ENCODE data around the gene CTDNEP1. TPM values are rescaled to one million over a fixed set of nuclear protein-coding genes. Genes with fewer than 3 reads are reported as not detected.

CTDNEP1 gene
- total RNA-seq, 4 donors from 2014 or later: 71.5 to 150 (median 111) TPM

DNA sequence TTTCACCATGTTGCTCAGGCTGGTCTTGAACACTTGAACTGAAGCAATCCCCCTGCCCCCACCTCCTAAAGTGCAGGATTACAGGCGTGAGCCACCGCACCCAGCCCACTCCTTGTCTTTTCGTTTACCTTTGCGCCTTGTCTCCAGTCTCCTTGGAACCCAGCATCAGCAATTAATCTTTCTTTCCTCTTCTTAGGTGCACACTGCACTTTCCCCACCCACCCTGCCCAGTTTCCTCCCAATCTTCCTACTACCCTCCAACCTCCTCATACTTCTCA is 12.2 kb upstream of the CTDNEP1 start:
- no peak for ATAC-seq
- TF ChIP-seq, protein P1, sequence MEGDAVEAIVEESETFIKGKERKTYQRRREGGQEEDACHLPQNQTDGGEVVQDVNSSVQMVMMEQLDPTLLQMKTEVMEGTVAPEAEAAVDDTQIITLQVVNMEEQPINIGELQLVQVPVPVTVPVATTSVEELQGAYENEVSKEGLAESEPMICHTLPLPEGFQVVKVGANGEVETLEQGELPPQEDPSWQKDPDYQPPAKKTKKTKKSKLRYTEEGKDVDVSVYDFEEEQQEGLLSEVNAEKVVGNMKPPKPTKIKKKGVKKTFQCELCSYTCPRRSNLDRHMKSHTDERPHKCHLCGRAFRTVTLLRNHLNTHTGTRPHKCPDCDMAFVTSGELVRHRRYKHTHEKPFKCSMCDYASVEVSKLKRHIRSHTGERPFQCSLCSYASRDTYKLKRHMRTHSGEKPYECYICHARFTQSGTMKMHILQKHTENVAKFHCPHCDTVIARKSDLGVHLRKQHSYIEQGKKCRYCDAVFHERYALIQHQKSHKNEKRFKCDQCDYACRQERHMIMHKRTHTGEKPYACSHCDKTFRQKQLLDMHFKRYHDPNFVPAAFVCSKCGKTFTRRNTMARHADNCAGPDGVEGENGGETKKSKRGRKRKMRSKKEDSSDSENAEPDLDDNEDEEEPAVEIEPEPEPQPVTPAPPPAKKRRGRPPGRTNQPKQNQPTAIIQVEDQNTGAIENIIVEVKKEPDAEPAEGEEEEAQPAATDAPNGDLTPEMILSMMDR (IDR thresholded peaks at IDR 0.05 in 4 of 5, conservative IDR thresholded peaks at IDR 0.05 in 1 of 5): no peak
- TF ChIP-seq POLR2A (IDR thresholded peaks at IDR 0.05): no peak
- Histone ChIP-seq H3K27me3 (peaks cover 41 to 54% (median 43%) of the 10 kb centered on the region in 3 donors), H3K4me1 (peaks cover 5 to 9% of the 10 kb centered on the region in 2 donors), H3K36me3 (peaks cover 0 to 14% of the 10 kb centered on the region in 2 donors), H3K9me3 (no peaks in the 10 kb centered on the region), H3K4me3 (no peak overlapping the region), H3K27ac (no peak overlapping the region)
- DNase-seq: no peak
- in situ Hi-C loops (cut with MboI; ENCODE audit: low sequenced_read_pairs in 4 of 4): no loop called here
- intact Hi-C loops (cut with DNase I; ENCODE audit: low total_unique reads): no loop called here

DNA sequence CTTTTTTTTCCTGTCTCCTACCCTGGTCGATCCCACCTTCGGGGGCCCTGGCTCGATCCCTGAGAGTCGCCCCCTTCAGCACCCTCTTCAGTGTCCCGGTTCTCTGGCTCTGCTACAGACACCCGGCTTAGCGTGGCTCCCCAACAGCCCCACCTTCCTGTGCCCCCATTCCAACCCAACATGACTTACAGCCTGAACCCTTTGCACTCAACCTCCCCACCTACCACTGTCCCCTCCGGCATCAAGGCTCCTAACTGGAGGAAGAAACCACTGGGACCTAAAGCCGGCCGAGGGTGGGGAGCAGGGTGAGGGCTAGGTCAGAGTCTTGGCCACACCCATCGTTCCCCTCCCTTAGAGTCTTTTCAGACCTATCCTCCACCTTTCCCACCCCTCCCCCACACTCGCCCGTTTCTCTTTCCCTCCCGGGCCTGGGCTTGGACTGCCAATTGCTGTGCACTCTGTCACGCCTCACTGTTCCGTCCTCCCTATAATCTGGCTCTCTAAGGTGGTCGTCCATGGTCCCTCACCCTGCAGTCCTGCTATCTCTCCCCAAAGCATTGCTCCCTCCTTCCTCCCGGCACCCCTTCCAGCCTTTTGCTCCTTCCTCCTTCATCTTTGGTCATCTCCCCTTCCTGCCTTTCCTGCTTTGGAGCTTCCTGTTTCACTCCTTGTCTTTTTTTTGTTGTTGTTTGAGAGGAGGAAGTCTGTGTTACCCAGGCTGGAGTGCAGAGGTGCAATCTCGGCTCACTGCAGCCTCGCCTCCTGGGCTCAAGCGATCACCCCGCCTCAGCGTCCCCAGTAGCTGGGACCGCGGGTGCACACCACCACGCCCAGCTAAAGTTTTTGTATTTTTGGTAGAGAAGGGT is 11.6 kb upstream of the CTDNEP1 start:
- intact Hi-C loops (cut with DNase I; ENCODE audit: low total_unique reads): no loop called here
- Histone ChIP-seq H3K4me1 (peaks cover 5 to 9% of the 10 kb centered on the region in 2 donors), H3K27me3 (peaks cover 41 to 54% (median 43%) of the 10 kb centered on the region in 3 donors), H3K9me3 (no peaks in the 10 kb centered on the region), H3K36me3 (peaks cover 0 to 18% of the 10 kb centered on the region in 2 donors), H3K27ac (no peak overlapping the region), H3K4me3 (peak overlapping the region in 3 of 4 donors; percentile 0 to 52 (median 6))
- TF ChIP-seq, protein P1 (IDR thresholded peaks at IDR 0.05 in 4 of 5, conservative IDR thresholded peaks at IDR 0.05 in 1 of 5): no peak
- TF ChIP-seq POLR2A (IDR thresholded peaks at IDR 0.05): no peak
- ATAC-seq (no peak), DNase-seq (no peak)
- in situ Hi-C loops (cut with MboI; ENCODE audit: low sequenced_read_pairs in 4 of 4): no loop called here

DNA sequence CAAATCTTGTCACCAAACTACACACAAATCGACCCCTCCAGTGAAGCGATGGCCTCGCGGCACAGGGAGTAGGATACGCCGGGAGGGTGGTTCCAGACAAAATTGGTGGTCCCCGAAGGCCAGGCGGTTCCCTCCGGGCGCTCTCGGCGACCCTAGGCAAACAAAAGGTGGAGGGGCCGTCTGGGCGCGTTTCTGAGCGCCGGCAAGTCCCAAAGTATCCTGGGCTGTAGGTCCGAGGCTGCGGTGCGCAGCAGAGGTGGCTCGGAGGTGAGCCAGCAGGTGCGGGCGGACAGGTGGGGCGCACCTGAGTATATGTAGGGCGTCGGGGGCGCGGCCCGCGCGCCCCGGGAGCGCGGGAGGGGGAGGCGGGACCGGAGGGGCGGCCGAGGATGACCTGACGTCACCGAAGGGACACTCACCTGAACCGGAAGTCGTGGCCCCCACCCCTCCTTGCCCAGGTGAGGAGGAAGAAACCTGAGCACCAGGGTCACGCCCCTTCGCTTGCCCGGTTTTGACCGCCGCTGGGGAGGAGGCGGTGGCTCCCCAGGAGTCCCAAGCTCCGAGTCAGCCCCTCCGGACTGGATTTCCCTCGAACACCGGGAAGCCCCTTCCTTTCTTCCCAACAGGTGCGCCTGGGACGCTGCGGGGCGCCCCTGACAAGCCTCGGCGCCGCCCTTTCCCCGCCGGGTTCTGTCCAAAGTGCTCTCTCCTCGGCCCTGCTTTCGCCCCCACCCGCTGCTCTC is 10.8 kb upstream of the CTDNEP1 start, which contains the start of gene CLDN7:
Gene CLDN7, minus strand, starts transcription at position 287 of the 743 bp plus-strand sequence. CDS start 435 bp downstream, outside the sequence.
- Histone ChIP-seq H3K4me3 (peak within 1 kb of the TSS; percentile 52 to 63 (median 53)), H3K36me3 (peaks cover 0 to 27% of the 10 kb centered on the region in 2 donors), H3K27me3 (peaks cover 41 to 54% (median 43%) of the 10 kb centered on the region in 3 donors), H3K27ac (peak within 1 kb of the TSS in 1 of 4 donors; percentile 11), H3K9me3 (no peaks in the 10 kb centered on the region), H3K4me1 (peaks cover 5 to 9% of the 10 kb centered on the region in 2 donors)
- DNase-seq: no peak
- in situ Hi-C loops (cut with MboI; ENCODE audit: low sequenced_read_pairs in 4 of 4): no loop called here
- TF ChIP-seq POLR2A (IDR thresholded peaks at IDR 0.05): no peak
- TF ChIP-seq, protein P1 (IDR thresholded peaks at IDR 0.05 in 4 of 5, conservative IDR thresholded peaks at IDR 0.05 in 1 of 5): no peak
- ATAC-seq: no peak
- intact Hi-C loops (cut with DNase I; ENCODE audit: low total_unique reads): no loop called here

DNA sequence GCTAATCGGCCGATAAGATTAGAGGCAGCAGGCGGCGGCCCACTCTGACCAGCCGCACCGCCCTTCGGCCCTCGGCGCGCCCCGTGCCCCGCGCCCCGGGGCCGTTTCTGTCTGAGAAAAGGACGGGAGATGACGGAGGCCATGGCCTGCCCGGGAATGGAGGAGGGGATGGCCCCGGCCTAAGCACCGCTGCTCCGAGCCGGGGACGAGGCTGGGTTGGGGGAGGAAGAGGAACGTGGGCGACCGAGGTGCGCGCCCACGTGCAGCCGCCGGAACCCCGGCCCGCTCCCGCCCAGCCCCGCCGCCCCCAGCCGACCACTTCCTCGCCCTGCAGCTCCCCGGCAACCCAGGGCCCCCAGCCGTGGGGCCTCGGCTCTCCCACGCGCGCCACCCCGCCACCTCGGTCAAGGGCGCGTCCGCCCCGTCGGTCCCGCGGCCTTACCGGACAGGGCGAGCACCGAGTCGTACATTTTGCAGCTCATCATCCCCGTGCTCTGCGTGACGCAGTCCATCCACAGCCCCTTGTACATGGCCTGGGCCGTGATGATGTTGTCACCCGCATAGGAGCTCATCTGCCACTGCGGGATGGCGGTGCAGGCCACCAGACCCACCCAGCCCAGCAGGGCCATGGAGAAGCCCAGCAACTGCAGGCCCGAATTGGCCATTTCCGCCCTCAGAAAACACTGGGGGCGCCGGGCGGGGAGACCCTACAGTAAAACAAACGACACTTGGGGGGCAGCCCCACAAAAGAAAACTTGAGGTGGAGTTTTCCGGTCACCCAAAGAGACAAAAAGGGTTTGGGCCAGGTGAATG is 10.1 kb upstream of the CTDNEP1 start:
- intact Hi-C loops (cut with DNase I; ENCODE audit: low total_unique reads) (no loop called here), in situ Hi-C loops (cut with MboI; ENCODE audit: low sequenced_read_pairs in 4 of 4) (no loop called here)
- Histone ChIP-seq H3K36me3 (peaks cover 0 to 34% of the 10 kb centered on the region in 2 donors), H3K9me3 (no peaks in the 10 kb centered on the region), H3K4me1 (peaks cover 5 to 9% of the 10 kb centered on the region in 2 donors), H3K4me3 (peak overlapping the region; percentile 52 to 63 (median 53)), H3K27ac (peak overlapping the region in 1 of 4 donors; percentile 11), H3K27me3 (peaks cover 41 to 52% (median 43%) of the 10 kb centered on the region in 3 donors)
- no peak for DNase-seq
- TF ChIP-seq POLR2A (IDR thresholded peaks at IDR 0.05): no peak
- TF ChIP-seq, protein P1 (IDR thresholded peaks at IDR 0.05 in 4 of 5, conservative IDR thresholded peaks at IDR 0.05 in 1 of 5): no peak
- ATAC-seq: peak; percentile 16 to 39
